GM12878 (cell line): ENCODE results near the gene SLC43A1. TPM values are rescaled to one million over a fixed set of nuclear protein-coding genes. Genes with fewer than 3 reads are reported as not detected.

Experiments
- ATAC-seq: fragments of 200-7000 bp; cut with Tn5 transposase; 3 replicates; pipeline ENCODE4 v1.9.1; 2020; ENCODE audit warnings: mild to moderate bottlenecking, moderate library complexity
- BruUV-seq: library from RNA; stranded (reverse); fragments of 400-500 nt; replicated peaks from 2 replicates; lab custom pipeline; 2021; lab: Mats Ljungman, UMichigan
- CTCF ChIA-PET: fragments of 300-600 bp; sonication (Branson Sonifier 250); formaldehyde crosslinking; extraction: SDS; loops from one replicate; lab custom pipeline; 2021; ENCODE audit warnings: inconsistent platforms; lab: Yijun Ruan, JAX
- POLR2A ChIA-PET: fragments of 350-600 bp; formaldehyde crosslinking; extraction: SDS; loops from one replicate; lab custom pipeline; 2021; ENCODE audit warnings: inconsistent platforms; lab: Charles Lee
- RAD21 ChIA-PET: fragments of 300-600 bp; sonication (Branson Sonifier 250); formaldehyde crosslinking; loops from one replicate; lab custom pipeline; 2023; ENCODE audit warnings: antibody characterized with exemption; ENCODE audit not compliant: unreplicated experiment; lab: Charles Lee
- SMC1A ChIA-PET: fragments of 300-600 bp; sonication (Branson Sonifier 250); formaldehyde crosslinking; loops from one replicate; lab custom pipeline; 2023; ENCODE audit not compliant: unreplicated experiment, uncharacterized antibody; lab: Charles Lee
- DNase-seq: peaks from one replicate; pipeline ENCODE4 v3.0.0-alpha.2; 2011; ENCODE audit warnings: low read depth, low spot score
- FAIRE-seq: peaks from 3 replicates; lab custom pipeline; 2011; peaks lifted over from hg19 to GRCh38; lab: Jason Lieb, UNC
- H2AFZ ChIP-seq: 2 replicates; pipeline ENCODE4 v1.6.0; 2011; ENCODE audit warnings: low read depth, low read length, control low read depth; ENCODE audit not compliant: control insufficient read depth
- H3K27ac ChIP-seq: 2 replicates; pipeline ENCODE4 v1.5.1; 2011; ENCODE audit warnings: control low read depth; ENCODE audit not compliant: control insufficient read depth, insufficient read depth
- H3K27me3 ChIP-seq, 2 experiments: replicated peaks in 1 of 2; 2 replicates each; pipeline versions ENCODE4 v1.6.0 to v1.6.1; 2011; ENCODE audit warnings: low read length in 1 of 2; ENCODE audit not compliant: control insufficient read depth in 2 of 2, insufficient read depth in 2 of 2
- H3K36me3 ChIP-seq, 2 experiments: 2 replicates each; pipeline ENCODE4 v1.5.1; 2011; ENCODE audit warnings: low read length in 1 of 2; ENCODE audit not compliant: control insufficient read depth in 2 of 2, insufficient read depth in 2 of 2
- H3K4me1 ChIP-seq: 2 replicates; pipeline ENCODE4 v1.6.1; 2011; ENCODE audit warnings: mild to moderate bottlenecking, low read length, moderate library complexity, mixed read lengths; ENCODE audit not compliant: control insufficient read depth, insufficient read depth
- H3K4me2 ChIP-seq: 2 replicates; pipeline ENCODE4 v1.6.0; 2011; ENCODE audit warnings: control low read depth; ENCODE audit not compliant: control insufficient read depth, insufficient read depth
- H3K4me3 ChIP-seq: fragments of 200-600 bp; sonication (generic); 2 replicates; pipeline ENCODE4 v1.5.1; 2016
- H3K79me2 ChIP-seq: 2 replicates; pipeline ENCODE4 v1.6.0; 2011; ENCODE audit warnings: low read length; ENCODE audit not compliant: control insufficient read depth, insufficient read depth
- H3K9ac ChIP-seq: 2 replicates; pipeline ENCODE4 v1.8.0; 2011; ENCODE audit warnings: low read length, control low read depth, mixed read lengths; ENCODE audit not compliant: control insufficient read depth, insufficient read depth
- H3K9me3 ChIP-seq: replicated peaks from 3 replicates; pipeline ENCODE4 v1.5.1; 2011; ENCODE audit warnings: mild to moderate bottlenecking, low read length; ENCODE audit not compliant: control insufficient read depth, insufficient read depth
- H4K20me1 ChIP-seq: 2 replicates; pipeline ENCODE4 v1.6.0; 2011; ENCODE audit not compliant: control insufficient read depth, insufficient read depth
- BCLAF1 ChIP-seq: fragments of 450-650 bp; IDR thresholded peaks from 2 replicates; pipeline ENCODE4 v1.6.1; 2017; ENCODE audit warnings: antibody characterized with exemption, mild to moderate bottlenecking, moderate library complexity
- BHLHE40 ChIP-seq, 2 experiments: fragments of 450-650 bp in 1 of 2; IDR thresholded peaks; 2 replicates each; pipeline ENCODE4 v1.6.1; 2011 to 2017; ENCODE audit warnings: low read depth in 2 of 2, borderline replicate concordance in 1 of 2, improper control_type of control experiment in 1 of 2, low read length in 1 of 2, mild to moderate bottlenecking in 1 of 2
- CHD1 ChIP-seq: IDR thresholded peaks from 2 replicates; pipeline ENCODE4 v1.6.1; 2012; ENCODE audit warnings: low read depth, low read length, improper control_type of control experiment
- HDAC2 ChIP-seq: fragments of 200-600 bp; sonication (generic); IDR thresholded peaks from 2 replicates; pipeline ENCODE4 v1.6.1; 2017
- HSF1 ChIP-seq: fragments of 150-350 bp; IDR thresholded peaks from 2 replicates; pipeline ENCODE4 v1.6.1; 2014; ENCODE audit warnings: mild to moderate bottlenecking, low read depth, low read length
- KAT2A ChIP-seq: conservative IDR thresholded peaks from 2 replicates; pipeline ENCODE4 v1.6.1; 2011; ENCODE audit warnings: low read depth, low read length; ENCODE audit not compliant: control insufficient read depth
- NR2F1 ChIP-seq: fragments of 450-650 bp; conservative IDR thresholded peaks from 2 replicates; pipeline ENCODE4 v1.6.1; 2017; ENCODE audit warnings: mild to moderate bottlenecking
- PKNOX1 ChIP-seq: fragments of 450-650 bp; IDR thresholded peaks from 2 replicates; pipeline ENCODE4 v1.6.1; 2016; ENCODE audit warnings: mild to moderate bottlenecking
- PML ChIP-seq: IDR thresholded peaks from 2 replicates; pipeline ENCODE4 v1.6.1; 2012; ENCODE audit warnings: low read length, inconsistent platforms
- SP1 ChIP-seq: IDR thresholded peaks from one replicate; pipeline ENCODE4 v1.6.1; 2011; ENCODE audit warnings: low read depth, low read length
- ZBTB4 ChIP-seq: fragments of 450-650 bp; formaldehyde crosslinking; IDR thresholded peaks from 2 replicates; pipeline ENCODE4 v1.4.0; 2022; ENCODE audit warnings: mild to moderate bottlenecking, moderate library complexity
- WGBS: methylation state at CpG from one replicate; pipeline ENCODE4 v1.1.6; 2016; ENCODE audit warnings: low lambda C conversion rate; ENCODE audit not compliant: insufficient replicate concordance, insufficient coverage; ENCODE audit errors: missing lambda C conversion rate; 5-methylcytosine and 5-hydroxymethylcytosine counted together
- in situ Hi-C: fragments of 300-500 bp; cut with MboI; formaldehyde crosslinking; loops from 9 replicates; pipeline ENCODE4 v1.14.3; 2018; ENCODE audit warnings: mixed read lengths
- intact Hi-C: fragments of 100-400 bp; cut with micrococcal nuclease; formaldehyde crosslinking; loops from one replicate; pipeline ENCODE4 v1.14.2; 2022; ENCODE audit not compliant: unreplicated experiment
- polyA plus RNA-seq, 11 experiments: library from polyadenylated mRNA; depleted of rRNA in 4 of 11; unstranded in 6 of 11; stranded (reverse) in 5 of 11; fragments of >200 nt; fragmentation: Nextera tagmentation in 4 of 11; fragmentation: Illumina TruSeq in 1 of 11; extraction: Ambion mirVana in 4 of 11; extraction: Trizol in 1 of 11; gene quantifications; 1 replicate in 1 of 11; 2 replicates in 10 of 11; pipeline versions ENCODE4 v1.2.1 to v1.2.3, GENCODE V29; 2011 to 2016; ENCODE audit warnings: inconsistent platforms in 2 of 11, missing spikeins in 2 of 11, low read depth in 1 of 11
- total RNA-seq, 4 experiments: library from RNA; depleted of rRNA in 3 of 4; stranded (reverse); fragments of >200 nt in 3 of 4; fragmentation: Illumina TruSeq in 1 of 4; extraction: Trizol in 1 of 4; gene quantifications; 2 replicates each; pipeline versions ENCODE4 v1.2.1 to v1.2.3, GENCODE V29; 2013 to 2021

Gene SLC43A1
- total and polyA plus RNA-seq, 10 of the 15 experiments (the other 5 are each of a cell fraction or from before 2014, with no cell fraction given): 1.0 to 17.8 (median 12.6) TPM

- TF ChIP-seq BCLAF1 (no peak), SP1 (no peak), NR2F1 (no peak), PKNOX1 (no peak)
These were observed 52.9 kb downstream of the SLC43A1 start (continued) for GRCh38 chr11:57462597-57462996.

- 72% methylated on average over 15 of the region's 16 CpGs for WGBS
- SMC1A ChIA-PET: no interaction called here
- Histone ChIP-seq H4K20me1 (0 out of 2 replicates have a peak, but pooled peaks cover 2% of the 10 kb centered on the region), H3K4me3 (no peak overlapping the region), H3K9ac (no peak overlapping the region), H3K4me2 (no peak overlapping the region), H3K36me3 (no peaks in the 10 kb centered on the region), H3K9me3 (no peaks in the 10 kb centered on the region), H3K27ac (no peak overlapping the region), H3K79me2 (no peaks in the 10 kb centered on the region), H3K4me1 (peaks cover 20% of the 10 kb centered on the region), H2AFZ (no peak overlapping the region), H3K27me3 (peaks cover 5 to 10% of the 10 kb centered on the region in 2 experiments)
- intact Hi-C loops (no loop called here), in situ Hi-C loops (no loop called here)
- FAIRE-seq: no peak
- BruUV-seq: no TSS peak
- CTCF ChIA-PET: interaction anchor here (3.1 to 9.4 kb wide), 3 partner anchors 12 to 179 kb away, joined by 29 to 321 read pairs (median 106); no protein-coding TSS in a partner anchor
- no peak for DNase-seq
- no peak for ATAC-seq
- RAD21 ChIA-PET: interaction anchor here (0.6 to 2.8 kb wide), 2 partner anchors 21 to 32 kb away, joined by 3 to 10 read pairs; no protein-coding TSS in a partner anchor
- POLR2A ChIA-PET: no interaction called here
- TF ChIP-seq HDAC2 (no peak), ZBTB4 (CRISPR knock-in tag) (no peak), BHLHE40 (IDR thresholded peaks at IDR 0.05; ENCODE audit: borderline replicate concordance in 1 of 2, low read depth in 2 of 2, low read length in 1 of 2) (no peak), HSF1 (no peak), KAT2A (no peak), CHD1 (no peak), PML (no peak)
These were observed 53.5 kb downstream of the SLC43A1 start for GRCh38 chr11:57461841-57462489.
